OCI-LY1 (cell line): ENCODE measurements around the gene FXYD4.

Experiments used
- H2AFZ ChIP-seq: fragments of 200-600 bp; sonication (generic), shearing (Covaris generic); 2 replicates; pipeline ENCODE4 v1.6.0; 2014; ENCODE audit warnings: antibody characterized with exemption, mild to moderate bottlenecking, low read length
- H3F3A ChIP-seq: fragments of 200-600 bp; sonication (generic), shearing (Covaris generic); 2 replicates; pipeline ENCODE4 v1.6.0; 2014; ENCODE audit warnings: mild to moderate bottlenecking, antibody characterized with exemption, low read length, moderate library complexity; ENCODE audit not compliant: insufficient read depth
- H3K27ac ChIP-seq: fragments of 200-600 bp; sonication (generic); 2 replicates; pipeline ENCODE4 v1.5.1; 2014; ENCODE audit warnings: low read length, mixed run types, mild to moderate bottlenecking, low read depth; ENCODE audit not compliant: poor library complexity, severe bottlenecking
- H3K27me3 ChIP-seq: fragments of 200-600 bp; sonication (generic); 2 replicates; pipeline ENCODE4 v1.6.0; 2014; ENCODE audit warnings: antibody characterized with exemption, mild to moderate bottlenecking, low read length, moderate library complexity; ENCODE audit not compliant: insufficient read depth
- H3K36me3 ChIP-seq: fragments of 200-600 bp; sonication (generic); 2 replicates; pipeline ENCODE4 v1.6.1; 2014; ENCODE audit warnings: mild to moderate bottlenecking, antibody characterized with exemption, low read length, moderate library complexity, mixed read lengths; ENCODE audit not compliant: insufficient read depth
- H3K4me1 ChIP-seq: fragments of 200-600 bp; sonication (generic); 2 replicates; pipeline ENCODE4 v1.5.1; 2014; ENCODE audit warnings: mild to moderate bottlenecking, low read length, moderate library complexity; ENCODE audit not compliant: insufficient read depth, severe bottlenecking
- H3K4me2 ChIP-seq: fragments of 200-600 bp; sonication (generic), shearing (Covaris generic); 2 replicates; pipeline ENCODE4 v1.6.1; 2014; ENCODE audit warnings: low read length
- H3K4me3 ChIP-seq: fragments of 200-600 bp; sonication (generic); 2 replicates; pipeline ENCODE4 v1.5.1; 2014; ENCODE audit warnings: low read length, low read depth, mild to moderate bottlenecking, mixed read lengths; ENCODE audit not compliant: poor library complexity, severe bottlenecking
- H3K79me2 ChIP-seq: fragments of 200-600 bp; shearing (Covaris generic); 2 replicates; pipeline ENCODE4 v1.6.1; 2016; ENCODE audit warnings: mixed run types, low read length, mixed read lengths; ENCODE audit not compliant: insufficient read depth
- H3K9ac ChIP-seq: fragments of 200-600 bp; sonication (generic), shearing (Covaris generic); 2 replicates; pipeline ENCODE4 v1.6.1; 2014; ENCODE audit warnings: mild to moderate bottlenecking, low read length, mixed read lengths
- H3K9me2 ChIP-seq: fragments of 200-600 bp; sonication (generic), shearing (Covaris generic); 2 replicates; pipeline ENCODE4 v1.6.1; 2014; ENCODE audit warnings: low read depth, mild to moderate bottlenecking, low read length, mixed read lengths
- H3K9me3 ChIP-seq: fragments of 200-600 bp; shearing (Covaris generic); 2 replicates; pipeline ENCODE4 v1.6.1; 2014; ENCODE audit warnings: low read length, mixed read lengths
- H4K20me1 ChIP-seq: fragments of 200-600 bp; sonication (generic), shearing (Covaris generic); 2 replicates; pipeline ENCODE4 v1.6.0; 2016; ENCODE audit warnings: mild to moderate bottlenecking, low read length; ENCODE audit not compliant: insufficient read depth
- CTCF ChIP-seq: fragments of 200-600 bp; sonication (generic), shearing (Covaris generic); IDR thresholded peaks from 2 replicates; pipeline ENCODE4 v1.5.1; 2017; ENCODE audit warnings: mild to moderate bottlenecking, antibody characterized with exemption, low read length, moderate library complexity, mixed read lengths
- EZH2 ChIP-seq: fragments of 200-600 bp; sonication (generic), shearing (Covaris generic); IDR thresholded peaks from 2 replicates; pipeline ENCODE4 v1.8.0; 2017; ENCODE audit warnings: borderline replicate concordance, mixed run types, mild to moderate bottlenecking, antibody characterized with exemption, low read length, moderate library complexity, mixed read lengths

Gene FXYD4

GRCh38 chr10:43352951-43353350, 18.5 kb upstream of the FXYD4 start:
- Histone ChIP-seq H3K79me2 (no peaks in the 10 kb centered on the region), H3K4me2 (no peak overlapping the region), H4K20me1 (no peaks in the 10 kb centered on the region), H3K36me3 (no peaks in the 10 kb centered on the region), H3K4me1 (peaks cover 4% of the 10 kb centered on the region), H3K27ac (no peak overlapping the region), H3K9me2 (no peaks in the 10 kb centered on the region), H3K4me3 (no peak overlapping the region), H3K9ac (no peak overlapping the region), H3F3A (no peaks in the 10 kb centered on the region), H2AFZ (no peak overlapping the region), H3K27me3 (no peaks in the 10 kb centered on the region; the same call in 1 of the 2 replicates), H3K9me3 (no peaks in the 10 kb centered on the region)
- TF ChIP-seq EZH2 (no peak), CTCF (no peak)

DNA sequence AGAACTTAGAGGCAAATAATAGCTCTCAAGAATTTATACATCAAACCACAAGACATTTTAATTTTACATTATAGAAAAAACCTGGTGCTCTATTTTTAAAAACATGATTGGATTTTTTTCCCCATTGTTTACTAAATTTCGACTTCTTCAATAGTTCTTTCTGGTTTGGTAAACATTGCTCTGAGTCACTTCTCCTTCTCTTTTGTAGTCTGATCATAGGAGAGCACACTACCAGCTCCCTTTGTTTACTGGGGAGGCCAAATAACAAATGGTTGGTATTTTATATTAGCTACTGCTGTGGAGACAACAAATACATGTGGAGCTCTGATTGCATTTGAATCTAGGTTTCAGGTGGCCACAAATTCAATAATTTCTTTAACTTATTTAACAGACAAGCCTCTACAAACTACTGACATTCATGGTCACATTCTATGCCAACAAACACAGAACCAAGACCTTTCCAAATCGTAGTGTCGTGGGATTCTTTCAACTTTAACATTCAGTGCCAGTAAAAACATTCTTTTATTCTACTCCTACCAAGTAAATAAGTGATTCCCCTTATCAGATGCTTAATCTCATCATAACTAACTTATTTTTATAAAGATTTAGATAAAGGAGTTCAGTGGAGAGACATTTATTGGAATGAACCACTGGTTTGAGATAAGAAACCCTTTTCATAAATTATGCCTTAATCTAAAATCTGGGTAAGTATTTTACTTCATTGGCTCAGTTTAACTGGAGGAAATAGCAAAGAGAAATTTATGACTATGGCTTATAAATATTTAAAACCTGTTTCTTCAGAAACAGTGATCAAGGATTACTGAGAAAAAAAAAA, 17.7 kb upstream of the FXYD4 start:
- TF ChIP-seq EZH2 = no peak
- no peak for TF ChIP-seq CTCF
- Histone ChIP-seq H4K20me1 (no peaks in the 10 kb centered on the region), H3K4me1 (no peaks in the 10 kb centered on the region), H3K36me3 (no peaks in the 10 kb centered on the region), H3K79me2 (no peaks in the 10 kb centered on the region), H2AFZ (no peak overlapping the region), H3K9ac (no peak overlapping the region), H3K4me2 (no peak overlapping the region), H3F3A (no peaks in the 10 kb centered on the region), H3K27ac (no peak overlapping the region), H3K9me3 (no peaks in the 10 kb centered on the region), H3K4me3 (no peak overlapping the region), H3K9me2 (no peaks in the 10 kb centered on the region), H3K27me3 (no peaks in the 10 kb centered on the region; the same call in 1 of the 2 replicates)

DNA sequence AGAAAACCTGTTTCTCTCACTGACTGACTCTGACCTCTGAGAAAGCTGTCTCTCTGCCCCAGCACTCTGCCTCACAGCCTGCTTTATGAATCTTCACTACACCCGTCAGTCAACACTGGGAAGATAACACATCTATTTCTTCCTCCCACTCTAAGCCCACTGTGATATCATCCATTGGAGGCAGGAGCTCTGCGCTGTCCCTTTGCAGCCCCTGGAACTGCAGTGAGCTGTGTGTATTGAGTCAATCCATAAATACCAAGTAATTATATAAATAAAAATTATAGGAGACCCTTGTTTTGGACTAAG, 17.2 kb upstream of the FXYD4 start:
- Histone ChIP-seq H3K4me3 (no peak overlapping the region), H3K27ac (no peak overlapping the region), H3K4me2 (no peak overlapping the region), H3K9ac (no peak overlapping the region), H3K4me1 (no peaks in the 10 kb centered on the region), H2AFZ (no peak overlapping the region), H3K9me2 (no peaks in the 10 kb centered on the region), H3K9me3 (no peaks in the 10 kb centered on the region), H3F3A (no peaks in the 10 kb centered on the region), H3K27me3 (no peaks in the 10 kb centered on the region; the same call in 1 of the 2 replicates), H3K79me2 (no peaks in the 10 kb centered on the region), H3K36me3 (no peaks in the 10 kb centered on the region), H4K20me1 (no peaks in the 10 kb centered on the region)
- TF ChIP-seq EZH2 = no peak
- no peak for TF ChIP-seq CTCF
